Spleen (tissue), 7 donors: ENCODE measurements around the gene ABCG2.
A peak's percentile ranks its signal among the peaks of the same experiment; 100 is the strongest.

Experiments used
- CTCF ChIP-seq, 11 experiments: fragments of 200-600 bp in 7 of 11; fragments of 450-650 bp in 4 of 11; sonication (generic) in 4 of 11; IDR thresholded peaks in 8 of 11; conservative IDR thresholded peaks in 3 of 11; 1 replicate in 7 of 11; 2 replicates in 4 of 11; pipeline versions ENCODE4 v1.4.0 to v1.8.0; 2016 to 2021; ENCODE audit warnings: antibody characterized with exemption in 11 of 11, inconsistent platforms in 4 of 11, mild to moderate bottlenecking in 1 of 11
- POLR2AphosphoS5 ChIP-seq, 3 donors: sonication (generic); formaldehyde crosslinking; IDR thresholded peaks; one replicate each; pipeline ENCODE4 v1.5.1; 2017; ENCODE audit warnings: antibody characterized with exemption in 3 of 3
- donor health status: DM: no; HTN: no; CAD: no; lungs with moderate emphysema.
- donor health status: DM: no; HTN: no; CAD: no.
- donor health status: DM: no; HTN: no; CAD: no.

GRCh38 chr4:88158489-88159228 lies at the start of gene ABCG2:
- no peak for TF ChIP-seq CTCF (IDR thresholded peaks at IDR 0.05 in 8 of 11, conservative IDR thresholded peaks at IDR 0.05 in 3 of 11)
- TF ChIP-seq POLR2AphosphoS5 (IDR thresholded peaks at IDR 0.05) = peak in 2 of 3 donors; percentile 14 to 62
